HG03378 (cell line): ENCODE results near the gene GAA.
A peak's percentile ranks its signal among the peaks of the same experiment; 100 is the strongest.
"Not testable (repeated sequence)": the region's sequence is repeated elsewhere in the genome, so short reads cannot be mapped to it uniquely, and the experiment has no call there.

Source experiments
- ATAC-seq: cut with Tn5 transposase; IDR thresholded peaks from one replicate; pipeline ENCODE4 v1.9.1; 2021; ENCODE audit warnings: mild to moderate bottlenecking, moderate library complexity; ENCODE audit not compliant: unreplicated experiment

Gene GAA

GRCh38 chr17:80138856-80139426, 37.6 kb downstream of the GAA start:
- ATAC-seq = no peak

DNA sequence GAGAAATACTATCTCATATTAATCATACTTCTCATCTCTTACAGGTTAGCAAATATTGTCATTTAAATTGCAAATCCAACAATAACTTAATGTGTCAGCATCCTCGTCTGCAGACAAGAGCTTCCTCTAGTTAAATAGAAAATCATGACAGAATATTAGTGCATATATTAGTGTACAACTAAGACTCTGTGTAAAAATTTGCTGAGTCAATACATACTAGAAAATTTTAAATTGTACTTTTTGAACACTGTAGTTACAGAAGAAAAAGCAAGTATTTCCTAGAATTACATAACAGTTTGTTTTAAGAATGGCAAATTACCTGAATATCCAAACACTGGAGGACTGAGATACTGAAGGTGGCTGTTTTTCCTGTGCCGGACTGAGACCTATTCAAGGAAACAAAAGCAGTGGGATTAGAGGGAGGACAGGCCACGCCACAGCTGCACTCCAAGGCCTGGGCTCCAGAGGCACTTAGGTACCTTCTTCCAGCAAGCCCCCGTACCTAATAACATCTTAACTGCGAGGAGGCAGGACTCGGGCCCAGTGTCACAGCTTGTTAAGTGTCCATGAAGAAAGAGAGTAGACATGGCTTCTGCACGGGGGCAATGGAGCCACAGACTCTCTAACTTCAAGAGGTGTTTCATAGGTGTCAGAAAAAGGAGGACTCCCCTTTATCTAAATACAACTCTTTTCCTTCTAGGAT, 40.2 kb downstream of the GAA start:
- no peak for ATAC-seq

DNA sequence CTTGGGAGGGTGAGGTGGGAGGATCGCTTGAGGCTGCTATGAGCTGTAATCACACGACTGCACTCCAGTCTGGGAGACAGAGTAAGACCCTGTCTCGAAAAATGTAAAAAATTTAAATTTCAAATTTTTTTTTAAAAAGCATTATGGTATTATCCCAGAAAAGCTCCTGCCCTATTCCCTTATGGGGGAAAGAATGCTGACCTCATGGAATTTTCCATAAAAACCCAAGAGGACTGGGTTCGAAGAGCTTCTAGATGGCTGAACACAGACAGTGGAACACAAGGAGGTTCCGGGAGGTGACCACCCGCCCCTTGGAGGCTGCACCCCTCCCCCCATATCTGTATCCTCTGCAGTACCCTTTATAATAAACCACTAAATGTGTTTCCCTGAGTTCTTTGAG, 41.5 kb downstream of the GAA start:
- no peak for ATAC-seq

- no peak for ATAC-seq
Observed at GRCh38 chr17:80145076-80146075, 44.0 kb downstream of the GAA start.

DNA sequence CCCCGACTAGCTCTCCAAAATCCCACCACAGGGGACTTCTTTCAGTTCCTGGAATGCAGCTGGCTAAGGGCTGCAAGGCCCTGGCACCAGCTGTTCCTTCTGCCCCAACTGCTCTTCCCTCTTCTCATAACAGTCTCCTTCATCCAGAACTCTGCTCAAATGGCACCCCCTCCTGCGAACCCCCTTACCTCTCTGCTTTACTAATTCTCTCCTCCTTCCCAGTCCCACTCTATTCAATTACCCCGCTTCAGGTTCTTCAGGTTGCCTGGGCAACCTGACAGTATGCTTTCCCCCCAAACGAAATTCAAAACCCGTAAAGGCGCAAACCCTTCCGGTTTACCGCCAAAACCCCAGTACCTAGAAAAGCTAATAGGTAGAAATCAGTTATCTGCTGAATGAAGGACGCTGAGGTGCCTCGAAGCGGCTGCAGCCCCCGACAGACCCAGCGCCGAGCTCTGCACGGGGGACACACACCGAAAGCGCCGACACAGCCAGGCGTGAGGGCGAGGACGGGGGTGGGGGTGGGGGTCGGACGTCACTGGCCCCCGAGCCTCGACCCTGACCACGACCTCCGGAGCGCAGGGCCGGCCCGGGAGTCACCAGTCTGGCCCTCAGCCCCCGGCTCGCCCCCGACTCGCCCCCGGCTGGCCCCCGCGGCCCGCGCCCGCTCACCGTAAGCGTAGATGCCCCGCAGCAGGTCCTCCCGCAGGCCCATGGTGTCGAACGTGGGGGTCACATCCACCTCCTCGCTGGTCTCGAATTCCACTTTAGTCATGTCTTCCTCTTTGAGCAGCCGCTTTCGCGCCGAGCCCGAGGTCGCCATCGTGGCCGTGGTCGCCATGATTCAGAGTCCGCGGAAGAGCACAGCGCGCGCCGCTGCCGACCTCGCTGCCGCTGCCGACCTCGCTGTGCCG, 45.0 kb downstream of the GAA start:
- peak; percentile 10 for ATAC-seq

GRCh38 chr17:80147035-80147822, 45.8 kb downstream of the GAA start, which contains the start of gene EIF4A3:
TSS of gene EIF4A3 (minus strand) at chr17:80147128. CDS start at chr17:80146961, 167 bp downstream.
- peak; percentile 77 for ATAC-seq

DNA sequence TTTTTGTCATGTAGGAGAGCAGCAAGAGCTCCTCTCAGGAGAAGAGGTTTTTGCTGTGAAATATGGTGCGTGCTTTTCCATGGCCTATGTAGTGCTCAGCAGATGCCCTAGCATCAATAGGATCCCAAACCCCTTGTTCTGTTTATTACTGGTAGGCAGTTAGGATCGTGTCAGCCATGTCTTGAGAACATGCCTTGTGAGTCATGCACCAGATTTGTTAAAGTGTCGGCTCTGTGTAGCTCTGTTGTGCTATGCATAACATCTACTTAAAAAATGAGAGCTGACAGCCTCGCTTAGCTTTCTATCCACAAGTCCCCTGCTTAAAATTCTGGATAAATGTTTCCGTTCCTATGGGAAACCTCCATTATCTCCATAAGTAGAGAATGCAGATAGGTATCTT, 50.0 kb downstream of the GAA start:
- ATAC-seq = no peak

DNA sequence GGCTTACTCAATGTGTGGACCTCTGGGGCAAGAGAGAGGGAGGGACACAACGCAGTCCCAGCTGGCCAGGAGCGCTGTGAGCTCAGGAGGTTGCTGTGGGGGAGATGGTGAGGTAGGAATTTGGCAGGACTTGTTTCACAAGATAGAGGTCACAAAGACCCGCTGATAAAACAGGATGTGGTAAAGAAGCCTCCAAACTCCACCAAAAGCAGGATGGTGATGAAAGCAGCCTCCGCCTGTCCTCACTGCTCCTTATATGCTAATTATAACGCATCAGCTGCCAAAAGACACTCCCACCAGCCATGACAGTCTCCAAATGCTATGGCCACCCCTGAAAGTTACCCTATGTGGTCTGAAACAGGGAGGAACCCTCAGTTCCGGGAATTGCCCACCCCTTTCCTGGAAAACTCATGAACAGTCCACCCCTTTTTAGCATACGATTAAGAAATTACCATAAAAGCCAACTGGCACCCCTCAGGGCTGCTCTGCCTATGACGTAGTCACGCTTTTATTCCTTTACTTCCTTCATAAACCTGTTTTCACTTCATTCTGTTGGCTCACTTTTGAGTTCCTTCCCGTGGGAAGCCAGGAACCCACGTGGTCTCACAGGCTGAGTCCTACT, 50.8 kb downstream of the GAA start:
- no peak for ATAC-seq

DNA sequence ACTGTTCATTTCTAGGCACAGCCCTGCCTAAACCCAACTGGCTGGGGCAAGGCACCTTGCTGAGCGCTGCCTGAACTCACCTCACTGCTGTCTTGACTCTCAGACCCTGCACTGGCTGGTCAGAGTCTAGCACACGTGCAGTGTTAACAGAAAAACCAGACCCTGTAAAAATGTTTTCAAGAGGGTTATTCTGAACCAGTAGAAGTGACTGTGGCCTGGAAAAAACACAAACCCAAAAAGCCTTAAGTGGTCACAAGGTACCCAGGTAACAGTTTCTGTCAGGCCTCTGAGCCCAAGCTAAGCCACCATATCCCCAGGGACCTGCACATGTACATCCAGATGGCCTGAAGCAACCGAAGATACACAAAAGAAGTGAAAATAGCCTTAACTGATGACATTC, 51.6 kb downstream of the GAA start:
- ATAC-seq = no peak

GRCh38 chr17:80154166-80154565, 52.8 kb downstream of the GAA start:
- no peak for ATAC-seq

DNA sequence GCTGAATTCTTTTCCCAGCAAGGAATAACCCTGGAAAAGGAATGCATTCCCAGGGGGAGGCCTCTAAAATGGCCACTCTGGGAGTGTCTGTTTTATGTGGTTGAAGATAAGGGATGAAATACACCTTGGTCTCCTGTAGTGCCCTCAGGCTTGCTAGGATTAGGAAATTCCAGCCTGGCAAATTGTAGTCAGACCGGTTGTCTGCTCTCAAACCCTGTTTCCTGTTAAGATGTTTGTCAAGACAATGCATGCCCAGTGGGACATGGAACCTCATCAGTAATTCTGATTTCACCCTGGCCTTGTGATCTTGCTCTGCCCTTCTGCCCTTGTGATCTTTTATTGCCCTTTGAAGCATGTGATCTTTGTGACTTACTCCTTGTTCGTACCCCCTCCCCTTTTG, 54.2 kb downstream of the GAA start:
- ATAC-seq = not testable (repeated sequence)

- no peak for ATAC-seq
Observed at GRCh38 chr17:80158846-80159245, 57.5 kb downstream of the GAA start.

DNA sequence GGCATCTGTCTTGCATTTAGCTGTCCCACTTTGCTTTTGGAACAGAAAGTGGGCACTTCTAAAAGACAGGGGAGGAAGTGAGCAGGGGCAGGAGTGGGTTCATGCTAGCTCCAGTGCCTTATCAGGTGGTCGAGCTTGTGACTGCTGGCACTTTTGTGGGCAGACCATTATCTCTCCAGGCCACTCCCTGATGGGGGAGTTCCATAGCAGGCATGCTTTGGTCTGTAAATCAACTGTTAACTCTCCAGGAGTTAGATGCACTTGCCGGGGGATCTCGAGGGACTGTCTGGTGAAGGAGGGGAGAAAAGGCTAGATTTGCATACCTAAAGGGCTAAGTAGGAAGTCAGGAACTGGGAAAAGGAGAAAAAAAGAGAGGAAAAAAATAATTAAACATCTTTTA, 59.2 kb downstream of the GAA start:
- no peak for ATAC-seq

DNA sequence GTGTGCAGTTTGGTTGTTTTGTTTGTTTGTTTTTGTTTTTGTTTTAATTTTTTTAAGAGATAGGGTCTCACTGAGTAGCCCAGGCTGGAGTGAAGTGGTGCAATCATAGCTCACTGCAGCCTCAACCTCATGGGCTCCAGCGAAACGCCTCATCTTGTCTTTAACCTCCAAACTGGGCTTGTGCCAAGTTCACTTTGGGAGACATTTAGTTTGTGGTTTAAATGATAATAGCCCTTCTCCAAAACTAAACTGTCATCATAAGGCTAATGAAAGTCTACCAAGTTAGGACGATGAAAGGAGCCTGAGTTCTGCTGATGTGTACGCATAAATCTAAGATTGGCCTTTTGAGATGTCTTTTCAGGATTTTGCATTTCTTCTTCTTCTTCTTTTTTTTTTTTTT, 62.0 kb downstream of the GAA start:
- no peak for ATAC-seq

- no peak for ATAC-seq
Observed at GRCh38 chr17:80164185-80164584, 62.8 kb downstream of the GAA start.

DNA sequence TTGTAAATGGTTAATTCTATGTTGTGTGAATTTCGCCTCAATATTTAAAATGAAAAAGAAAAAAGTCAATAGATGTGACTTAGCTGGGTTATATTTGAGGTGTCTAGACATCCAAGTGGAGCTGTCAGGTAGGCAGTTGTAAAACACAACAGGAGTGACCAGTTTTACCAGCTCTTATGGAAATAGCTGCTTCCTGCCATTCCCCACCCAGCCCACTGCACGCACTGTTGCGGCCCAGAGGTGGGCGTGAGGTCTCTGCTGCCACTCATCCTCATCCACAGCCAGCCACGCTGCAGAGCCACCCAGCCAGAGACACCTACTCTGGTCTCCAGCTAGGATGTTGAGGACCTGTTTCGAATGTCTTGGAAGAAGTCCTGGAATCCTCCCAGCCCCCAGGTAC, 65.1 kb downstream of the GAA start:
- no peak for ATAC-seq

DNA sequence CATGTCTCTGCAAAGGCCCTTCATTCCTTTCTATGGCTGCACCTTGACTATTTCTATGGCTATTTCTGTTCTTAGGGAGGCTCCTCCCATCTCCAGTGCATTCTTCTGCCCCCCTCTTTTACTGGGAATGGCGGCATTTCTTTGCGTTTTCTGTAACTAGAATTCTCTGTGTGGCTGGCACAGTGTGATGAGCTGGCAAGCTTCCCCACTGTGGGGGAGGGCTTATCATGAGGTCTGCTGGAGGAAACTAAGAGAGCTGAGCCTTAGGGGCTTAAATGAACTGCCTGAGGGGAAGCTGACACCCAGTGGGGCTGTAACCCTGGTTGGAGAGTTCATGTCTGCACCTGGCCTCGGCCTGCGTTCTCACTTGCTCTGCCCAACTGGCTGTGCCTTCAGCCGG, 67.0 kb downstream of the GAA start:
- ATAC-seq = no peak

- no peak for ATAC-seq
Observed at GRCh38 chr17:80169107-80169506, 67.7 kb downstream of the GAA start.
